ENCODE measurements around the gene CLIC5.

CLIC5 gene

DNA sequence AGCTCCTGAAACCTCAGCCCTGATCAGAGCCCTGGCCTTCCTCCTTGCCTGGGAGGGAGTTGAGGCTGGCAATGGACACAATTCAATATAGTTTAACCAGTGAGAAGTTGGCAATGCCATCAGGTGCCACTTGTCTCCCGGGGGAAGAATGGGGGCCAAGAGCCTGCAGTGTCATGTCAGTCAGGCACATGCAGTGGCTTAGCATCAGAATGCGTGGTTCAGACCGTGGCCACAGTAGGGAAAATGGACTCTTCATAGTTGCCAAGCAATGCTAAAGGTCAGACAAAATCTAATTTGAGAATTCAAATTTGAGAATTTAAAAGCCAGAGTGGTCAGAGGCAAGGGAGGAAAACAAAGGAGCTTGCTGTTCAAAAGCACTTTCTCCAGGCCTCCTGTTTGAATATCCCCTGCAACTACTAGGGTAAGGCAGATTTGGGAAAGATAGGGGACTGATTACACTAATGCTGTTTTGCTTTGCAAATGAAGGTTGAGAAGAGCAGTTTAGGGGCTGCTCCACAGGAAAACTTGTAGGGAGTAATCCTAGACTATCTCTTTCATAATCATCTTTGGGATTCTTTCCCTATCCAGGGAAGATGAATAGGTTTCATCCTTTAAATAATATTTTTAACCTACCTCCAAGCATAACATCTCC, 33.1 kb upstream of the CLIC5 start:
- FAIRE-seq = no peak
- no peak for TF ChIP-seq POLR2A (IDR thresholded peaks at IDR 0.05; ENCODE audit: low read depth, low read length)
- no peak for DNase-seq (ENCODE audit: insufficient read length, low spot score)

DNA sequence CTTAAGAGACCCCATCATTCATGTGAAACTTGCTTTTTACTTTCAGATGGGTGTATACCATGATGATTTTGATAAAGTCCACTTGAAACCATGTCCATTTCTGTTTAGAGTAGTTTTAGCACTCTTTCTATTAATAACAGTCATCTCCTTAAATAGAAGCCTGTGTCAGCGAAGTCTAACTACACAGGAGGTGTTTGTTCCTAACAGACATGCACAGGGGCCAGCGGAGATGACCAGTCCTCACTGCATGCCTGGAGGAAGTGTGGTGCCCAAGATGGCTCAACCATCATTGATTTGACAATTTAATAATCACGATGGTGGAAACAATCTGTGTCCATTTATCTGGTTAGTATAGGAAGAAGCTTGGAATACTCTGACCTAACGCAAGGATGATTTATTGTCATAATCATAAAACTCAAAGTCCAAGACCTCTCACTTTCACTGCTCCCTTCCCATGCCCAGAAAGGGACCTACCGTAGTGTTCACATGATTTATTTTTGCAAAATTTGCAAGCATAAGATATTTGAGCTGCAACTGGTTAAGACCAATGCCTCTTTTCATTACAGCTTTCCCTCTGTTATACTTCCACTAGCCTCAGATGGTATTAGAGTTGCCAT, 31.0 kb upstream of the CLIC5 start:
- TF ChIP-seq POLR2A (IDR thresholded peaks at IDR 0.05; ENCODE audit: low read depth, low read length) = no peak
- no peak for FAIRE-seq
- DNase-seq (ENCODE audit: insufficient read length, low spot score) = no peak

DNA sequence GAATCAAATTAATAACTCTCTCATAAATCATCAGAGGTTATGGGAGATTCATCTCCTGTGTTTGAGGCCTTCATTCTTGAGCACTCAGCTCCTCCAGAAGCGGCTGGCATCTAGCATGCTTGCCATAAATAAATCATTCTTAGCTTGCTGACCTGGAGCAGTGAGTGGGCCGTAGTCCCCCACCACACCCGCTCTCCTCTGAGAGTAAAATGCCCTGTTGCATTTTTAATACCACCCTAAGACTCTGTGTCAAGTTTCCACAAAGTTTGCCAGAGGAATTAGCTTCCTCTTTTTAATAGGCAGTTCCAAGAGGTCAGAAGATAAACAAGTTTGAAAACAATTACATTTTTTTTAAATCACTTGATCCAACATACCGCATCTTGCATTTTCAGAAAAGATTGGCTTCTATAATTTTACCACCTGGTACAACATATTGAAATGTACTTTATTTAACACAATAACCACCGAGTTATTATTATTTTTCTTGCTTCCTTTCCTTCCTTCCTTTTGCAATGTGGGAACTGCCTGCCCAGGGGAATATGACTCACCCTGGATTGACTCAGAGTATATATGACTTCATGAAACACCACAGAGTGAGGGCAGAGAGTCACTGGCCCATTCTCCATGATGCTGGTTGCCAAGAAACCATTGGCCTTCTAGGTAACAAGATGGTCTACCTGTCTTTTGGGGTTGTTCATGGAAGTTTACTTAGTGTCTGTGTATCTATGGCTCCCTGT, 29.4 kb upstream of the CLIC5 start:
- DNase-seq (ENCODE audit: insufficient read length, low spot score) (peak; percentile 71), FAIRE-seq (peak; percentile 60)
- TF ChIP-seq POLR2A (IDR thresholded peaks at IDR 0.05; ENCODE audit: low read depth, low read length) = no peak

DNA sequence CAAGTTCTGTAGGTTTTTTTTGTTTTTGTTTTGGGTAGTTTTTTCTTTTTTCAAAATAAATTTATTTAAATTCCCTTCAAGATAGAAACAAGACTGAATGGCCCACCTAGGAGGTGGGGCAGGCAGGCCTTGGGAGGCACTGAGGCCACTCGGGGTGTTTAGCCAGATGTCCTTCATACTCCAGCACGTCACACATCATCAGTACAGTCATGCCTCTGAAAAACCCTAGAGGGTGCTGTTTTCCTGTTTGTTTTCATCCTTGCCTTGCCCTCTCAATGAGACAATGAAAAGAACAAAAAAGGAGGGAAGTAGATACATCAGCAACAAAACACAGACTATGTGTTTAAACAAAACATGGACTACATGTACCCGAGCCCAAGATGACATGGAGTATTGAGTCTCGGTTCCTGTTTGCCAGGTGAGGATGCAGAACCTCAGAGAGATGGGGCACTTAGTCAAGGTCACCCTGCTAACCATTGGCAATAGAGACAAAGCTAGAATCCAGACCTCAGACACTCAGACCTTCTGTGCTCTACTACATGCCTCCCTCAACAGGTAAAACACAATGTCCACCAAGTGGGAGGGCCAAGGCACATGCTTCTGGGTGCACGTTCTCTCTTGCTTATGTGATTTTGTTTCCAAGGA, 26.8 kb upstream of the CLIC5 start:
- TF ChIP-seq POLR2A (IDR thresholded peaks at IDR 0.05; ENCODE audit: low read depth, low read length) = no peak
- DNase-seq (ENCODE audit: insufficient read length, low spot score) (peak; percentile 42), FAIRE-seq (peak; percentile 65)

DNA sequence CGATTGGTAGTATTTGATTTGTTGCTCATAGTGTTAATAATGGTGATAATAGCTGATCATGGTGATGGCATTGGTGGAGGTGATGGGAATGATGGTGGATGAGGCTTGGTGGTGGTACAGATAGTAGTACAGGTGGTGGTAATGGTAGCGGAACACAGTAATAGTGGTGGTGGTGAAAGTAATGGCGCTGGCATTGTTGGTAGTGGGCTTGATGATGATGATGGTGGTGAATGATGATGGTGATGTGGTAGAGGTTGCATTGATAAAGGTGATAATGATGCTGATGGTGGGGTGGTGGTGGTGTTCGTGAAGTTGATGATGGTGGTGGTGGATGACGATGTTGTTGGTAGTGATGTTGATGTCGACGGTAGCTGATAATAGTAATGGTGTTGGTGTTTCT, 24.6 kb upstream of the CLIC5 start:
- no peak for TF ChIP-seq POLR2A (IDR thresholded peaks at IDR 0.05; ENCODE audit: low read depth, low read length)
- DNase-seq (ENCODE audit: insufficient read length, low spot score) (no peak), FAIRE-seq (no peak)

DNA sequence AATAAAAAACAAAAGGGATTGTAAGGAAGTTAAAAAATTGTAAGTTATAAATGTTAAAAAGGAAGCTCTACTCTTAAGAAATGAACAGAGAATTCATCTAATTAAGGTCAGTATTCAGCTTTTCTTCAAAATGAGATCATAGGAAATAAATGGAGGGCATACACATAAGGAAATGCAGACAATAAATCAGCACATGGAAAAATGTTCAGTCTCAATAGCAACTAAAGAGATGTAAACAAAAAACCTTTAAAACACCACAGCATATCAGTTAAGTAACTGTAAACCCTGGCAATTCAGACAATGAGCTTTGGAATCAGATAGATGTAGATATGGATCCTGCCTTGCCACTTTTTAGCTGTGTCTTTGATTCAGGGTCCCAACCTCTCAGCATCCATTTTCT, 24.0 kb upstream of the CLIC5 start:
- DNase-seq (ENCODE audit: insufficient read length, low spot score) (no peak), FAIRE-seq (no peak)
- TF ChIP-seq POLR2A (IDR thresholded peaks at IDR 0.05; ENCODE audit: low read depth, low read length) = no peak

DNA sequence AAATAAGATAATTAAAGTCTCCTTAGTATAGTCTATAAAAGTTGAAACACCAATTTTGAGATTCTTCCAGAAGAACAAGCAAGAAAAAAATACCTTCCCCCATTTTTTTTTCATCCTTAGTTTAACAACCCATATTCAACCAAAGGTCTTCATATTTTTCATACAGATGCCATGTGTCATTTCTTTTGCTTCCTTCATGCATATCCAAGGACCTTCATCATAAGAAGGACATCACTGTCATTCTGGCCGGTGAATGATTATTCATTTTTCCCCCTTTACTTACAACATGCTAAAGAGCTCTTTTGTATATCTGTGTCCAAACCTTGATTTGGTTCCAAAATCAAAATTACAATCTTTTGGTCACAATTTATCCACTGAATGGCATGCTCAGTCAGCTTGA, 21.3 kb upstream of the CLIC5 start:
- TF ChIP-seq POLR2A (IDR thresholded peaks at IDR 0.05; ENCODE audit: low read depth, low read length) = no peak
- DNase-seq (ENCODE audit: insufficient read length, low spot score) (no peak), FAIRE-seq (no peak)

DNA sequence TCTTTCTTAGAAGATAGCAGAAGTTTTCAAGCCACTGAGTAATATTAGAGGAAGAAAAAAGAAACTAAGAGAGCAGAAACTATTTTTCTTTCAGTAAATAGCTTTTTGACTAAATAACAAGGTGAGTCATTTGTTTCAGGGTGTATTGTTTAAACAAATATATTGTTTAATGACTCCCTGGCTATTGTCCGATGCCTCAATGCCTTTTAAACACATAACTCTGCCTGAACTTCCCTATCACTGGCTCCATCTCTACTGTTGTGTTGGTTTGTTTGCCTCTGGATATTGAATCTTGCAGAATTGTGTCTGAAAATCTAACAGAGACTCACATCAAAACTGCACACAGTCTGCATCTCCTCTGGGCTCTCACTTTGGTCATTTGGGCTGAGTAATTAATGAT, 19.6 kb upstream of the CLIC5 start:
- FAIRE-seq (no peak), DNase-seq (ENCODE audit: insufficient read length, low spot score) (no peak)
- no peak for TF ChIP-seq POLR2A (IDR thresholded peaks at IDR 0.05; ENCODE audit: low read depth, low read length)

DNA sequence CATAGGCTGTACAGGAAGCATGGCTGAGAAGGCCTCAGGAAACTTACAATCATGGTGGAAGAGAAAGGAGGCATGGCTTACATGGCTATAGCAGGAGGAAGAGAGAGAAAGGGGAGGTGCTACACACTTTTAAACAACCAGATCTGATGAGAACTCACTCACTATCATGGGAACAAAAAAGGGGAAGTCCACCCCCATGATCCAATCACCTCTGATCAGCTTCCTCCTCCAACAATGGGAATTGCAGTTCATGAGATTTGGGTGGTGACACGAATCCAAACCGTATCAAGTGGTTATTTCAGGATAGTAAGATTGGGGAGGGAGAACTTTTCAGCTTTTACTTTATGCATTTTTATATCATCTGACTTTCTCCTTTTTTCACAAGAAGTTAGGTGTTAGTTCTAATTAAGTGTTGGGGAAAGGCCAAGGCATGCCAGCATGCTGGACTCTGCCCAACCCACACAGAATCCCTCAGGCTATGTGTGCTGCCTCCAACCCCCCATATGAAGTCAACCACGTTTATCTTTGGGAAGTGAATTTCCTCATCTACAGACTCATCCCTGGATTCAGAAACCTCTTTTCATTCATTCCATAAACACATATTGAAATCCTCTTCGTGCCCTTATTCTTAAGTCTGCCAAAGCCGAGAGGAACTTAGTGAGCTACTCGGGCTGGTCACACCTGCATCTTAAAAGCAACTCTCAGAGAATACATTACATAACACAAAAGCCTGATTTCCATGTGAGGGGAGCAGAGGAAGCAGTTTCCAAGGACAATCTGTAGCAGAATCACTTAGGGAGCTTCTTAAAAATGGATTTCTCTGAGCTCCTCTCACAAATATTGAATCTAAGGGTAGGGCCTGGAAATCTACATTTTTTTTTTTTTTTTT, 16.7 kb upstream of the CLIC5 start:
- DNase-seq (ENCODE audit: insufficient read length, low spot score) (no peak), FAIRE-seq (no peak)
- no peak for TF ChIP-seq POLR2A (IDR thresholded peaks at IDR 0.05; ENCODE audit: low read depth, low read length)

DNA sequence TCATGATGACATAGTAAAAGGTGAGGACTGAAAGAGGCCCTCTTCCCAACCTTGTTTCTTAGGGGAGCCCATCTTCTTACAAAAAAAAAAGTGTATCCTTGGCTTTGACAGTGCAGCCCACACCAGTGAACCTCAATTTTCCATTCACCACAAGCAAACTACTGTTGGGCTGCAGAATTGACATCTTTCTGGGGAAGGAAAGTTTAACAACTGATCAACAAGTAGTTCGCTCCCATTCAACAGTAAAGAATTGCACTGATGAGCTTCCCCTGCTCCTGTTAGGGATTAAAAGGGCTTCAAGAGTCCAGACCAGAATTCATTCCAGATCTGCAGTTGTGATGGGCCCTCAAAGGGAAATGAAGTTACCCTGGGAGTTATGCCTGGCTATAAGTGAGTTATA, 13.9 kb upstream of the CLIC5 start:
- DNase-seq (ENCODE audit: insufficient read length, low spot score) (no peak), FAIRE-seq (no peak)
- TF ChIP-seq POLR2A (IDR thresholded peaks at IDR 0.05; ENCODE audit: low read depth, low read length) = no peak

DNA sequence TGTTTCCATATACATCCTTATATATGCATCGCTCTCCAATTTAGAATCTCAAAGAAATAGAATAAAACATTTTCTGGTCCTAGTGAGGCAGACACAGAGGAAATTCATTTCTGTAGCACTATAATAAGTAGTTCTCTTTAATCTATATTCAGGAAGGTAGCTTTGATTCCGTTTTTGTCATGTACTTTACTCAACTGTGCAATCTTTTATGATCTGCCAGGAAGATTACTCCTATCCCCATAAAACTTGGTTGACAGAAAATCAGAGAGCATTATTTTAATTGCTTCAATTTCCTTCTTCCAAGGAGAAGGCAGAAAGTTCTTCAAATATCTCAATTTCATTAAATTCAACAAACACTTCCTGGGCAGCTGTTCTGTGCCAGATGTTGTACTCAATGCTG, 10.6 kb upstream of the CLIC5 start:
- DNase-seq (ENCODE audit: insufficient read length, low spot score) (no peak), FAIRE-seq (no peak)
- TF ChIP-seq POLR2A (IDR thresholded peaks at IDR 0.05; ENCODE audit: low read depth, low read length) = no peak

DNA sequence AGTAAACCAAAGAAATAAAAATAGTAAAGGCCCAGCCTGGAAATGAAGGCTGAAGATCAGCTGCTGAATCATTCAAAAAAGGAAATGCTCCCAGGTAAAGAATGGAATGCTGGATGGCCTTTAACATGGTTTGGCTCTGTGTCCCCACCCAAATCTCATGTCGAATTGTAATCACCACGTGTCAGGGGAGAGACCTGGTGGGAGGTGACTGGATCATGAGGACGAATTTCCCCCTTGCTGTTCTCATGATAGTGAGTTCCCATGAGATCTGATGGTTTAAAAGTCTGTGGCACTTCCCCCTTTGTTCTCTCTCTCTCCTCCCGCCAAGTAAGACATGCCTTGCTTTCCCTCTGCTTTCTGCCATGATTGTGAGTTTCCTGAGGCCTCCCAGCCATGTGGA, 9.9 kb upstream of the CLIC5 start:
- DNase-seq (ENCODE audit: insufficient read length, low spot score) = no peak
- no peak for FAIRE-seq
- TF ChIP-seq POLR2A (IDR thresholded peaks at IDR 0.05; ENCODE audit: low read depth, low read length) = no peak

DNA sequence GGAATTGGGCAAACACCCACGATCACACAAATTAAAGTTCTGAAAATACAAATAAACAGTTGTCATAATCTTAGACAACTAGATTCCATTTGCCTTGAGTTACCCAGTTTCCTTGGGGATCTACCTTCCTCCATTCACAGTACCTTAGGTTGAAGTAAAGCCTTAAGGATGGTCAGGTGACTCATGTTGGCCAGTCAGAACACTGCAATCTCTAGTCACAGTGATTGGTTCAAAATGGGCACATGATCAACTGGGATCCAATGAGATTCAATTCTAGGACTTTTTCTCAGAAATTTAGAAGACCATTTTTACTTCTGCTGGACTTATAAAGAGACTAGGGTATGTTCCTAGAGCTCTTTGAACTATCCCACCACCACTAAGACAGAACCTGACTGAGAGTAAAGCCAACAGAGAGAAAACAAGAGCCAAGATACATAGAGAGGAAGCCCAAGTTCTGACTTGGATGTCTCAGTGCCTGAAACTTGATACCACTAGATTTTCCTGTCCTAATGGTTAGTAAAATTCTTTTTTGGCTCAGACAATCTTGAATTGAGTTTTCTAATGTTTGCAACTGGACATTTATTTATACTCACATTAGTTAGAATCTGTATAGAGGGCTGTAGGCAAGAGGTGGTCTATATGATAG, 8.6 kb upstream of the CLIC5 start:
- DNase-seq (ENCODE audit: insufficient read length, low spot score) (no peak), FAIRE-seq (no peak)
- TF ChIP-seq POLR2A (IDR thresholded peaks at IDR 0.05; ENCODE audit: low read depth, low read length) = no peak
